B cell (primary cell): ENCODE results near the gene AGR2. TPM values are rescaled to one million over a fixed set of nuclear protein-coding genes. Genes with fewer than 3 reads are reported as not detected.

ENCODE experiments used
- ATAC-seq: fragments of 200-7000 bp; cut with Tn5 transposase; one replicate; pipeline ENCODE4 v1.10.0; 2021; ENCODE audit warnings: low read depth, mild to moderate bottlenecking, moderate number of reproducible peaks, moderate library complexity
- CTCF ChIA-PET: fragments of 350-600 bp; sonication (Branson Sonifier 250); formaldehyde crosslinking; loops from one replicate; lab custom pipeline; 2021; ENCODE audit warnings: antibody characterized with exemption, inconsistent platforms; lab: Charles Lee
- POLR2A ChIA-PET: fragments of 350-600 bp; sonication (Branson Sonifier 250); formaldehyde crosslinking; loops from one replicate; lab custom pipeline; 2021; ENCODE audit warnings: antibody characterized with exemption; lab: Charles Lee
- DNase-seq: peaks from one replicate; pipeline ENCODE4 v3.0.0; 2013
- H2AFZ ChIP-seq: 2 replicates; pipeline ENCODE4 v1.6.1; 2012; ENCODE audit warnings: mild to moderate bottlenecking, low read depth, low read length; ENCODE audit not compliant: insufficient read depth, poor library complexity, severe bottlenecking
- H3K27ac ChIP-seq, 2 donors: 1 replicate in 1 of 2; 2 replicates in 1 of 2; pipeline ENCODE4 v1.5.1; 2012 to 2013; ENCODE audit warnings: low read length in 2 of 2, mild to moderate bottlenecking in 2 of 2, moderate library complexity in 1 of 2
- H3K27me3 ChIP-seq, 4 experiments: fragments of 200-600 bp in 1 of 4; sonication (generic) in 1 of 4; replicated peaks in 1 of 4; 1 replicate in 2 of 4; 2 replicates in 2 of 4; pipeline versions ENCODE4 v1.6.1 to v1.7.0; 2013 to 2016; ENCODE audit warnings: low read length in 3 of 4, mild to moderate bottlenecking in 2 of 4, mixed read lengths in 1 of 4, moderate library complexity in 1 of 4; ENCODE audit not compliant: insufficient read depth in 4 of 4, control insufficient read depth in 3 of 4; ENCODE audit errors: control extremely low read depth in 1 of 4
- H3K36me3 ChIP-seq, 2 experiments: replicated peaks in 1 of 2; 1 replicate in 1 of 2; 2 replicates in 1 of 2; pipeline versions ENCODE4 v1.6.1 to v1.7.1; 2013; ENCODE audit warnings: low read length in 1 of 2; ENCODE audit not compliant: insufficient read depth in 2 of 2, control insufficient read depth in 1 of 2; ENCODE audit errors: control extremely low read depth in 1 of 2, extremely low read depth in 1 of 2
- H3K4me1 ChIP-seq, 2 donors: fragments of 200-600 bp in 1 of 2; sonication (generic) in 1 of 2; 1 replicate in 1 of 2; 2 replicates in 1 of 2; pipeline versions ENCODE4 v1.5.1 to v1.6.1; 2013 to 2017; ENCODE audit warnings: low read length in 2 of 2; ENCODE audit not compliant: control insufficient read depth in 2 of 2, insufficient read depth in 2 of 2
- H3K4me2 ChIP-seq: replicated peaks from 2 replicates; pipeline ENCODE3; 2012; ENCODE audit warnings: mild to moderate bottlenecking, low read depth, low read length; ENCODE audit not compliant: poor library complexity, severe bottlenecking
- H3K4me3 ChIP-seq, 5 experiments: fragments of 200-600 bp in 1 of 5; sonication (generic) in 1 of 5; 1 replicate in 3 of 5; 2 replicates in 2 of 5; pipeline versions ENCODE4 v1.5.1 to v1.7.0; 2011 to 2016; ENCODE audit warnings: low read length in 4 of 5, mild to moderate bottlenecking in 4 of 5, low read depth in 2 of 5, control low read depth in 1 of 5, moderate library complexity in 1 of 5; ENCODE audit not compliant: insufficient read depth in 1 of 5; ENCODE audit errors: control extremely low read depth in 1 of 5, extremely low read depth in 1 of 5
- H3K79me2 ChIP-seq: fragments of 200-600 bp; sonication (generic); one replicate; pipeline ENCODE4 v1.6.0; 2016; ENCODE audit warnings: low read length; ENCODE audit not compliant: control insufficient read depth, insufficient read depth
- H3K9ac ChIP-seq: fragments of 200-600 bp; sonication (generic); 2 replicates; pipeline ENCODE4 v1.6.1; 2017; ENCODE audit warnings: mild to moderate bottlenecking, low read length, moderate library complexity
- H3K9me3 ChIP-seq, 3 donors: one replicate each; pipeline versions ENCODE4 v1.6.1 to v1.7.1; 2013; ENCODE audit warnings: low read length in 2 of 3; ENCODE audit not compliant: control insufficient read depth in 2 of 3, insufficient read depth in 1 of 3; ENCODE audit errors: control extremely low read depth in 1 of 3
- H4K20me1 ChIP-seq: 2 replicates; pipeline ENCODE4 v1.6.0; 2012; ENCODE audit warnings: mild to moderate bottlenecking, low read length; ENCODE audit not compliant: insufficient read depth, control insufficient read depth, poor library complexity, severe bottlenecking
- H3K27ac Mint-ChIP-seq: one replicate; pipeline ENCODE4 v1.8.0; 2021; ENCODE audit warnings: mixed read lengths
- H3K27me3 Mint-ChIP-seq: one replicate; pipeline ENCODE4 v1.8.0; 2021; ENCODE audit warnings: mixed read lengths
- H3K4me1 Mint-ChIP-seq: one replicate; pipeline ENCODE4 v1.8.0; 2021; ENCODE audit warnings: mixed read lengths
- H3K4me3 Mint-ChIP-seq: one replicate; pipeline ENCODE4 v1.8.0; 2021; ENCODE audit warnings: mixed read lengths
- H3K9me3 Mint-ChIP-seq: one replicate; pipeline ENCODE4 v1.8.0; 2022; ENCODE audit warnings: mixed read lengths; ENCODE audit not compliant: insufficient read depth
- EZH2 ChIP-seq: IDR thresholded peaks from 2 replicates; pipeline ENCODE4 v1.6.1; 2012; ENCODE audit warnings: borderline replicate concordance, low read depth, mild to moderate bottlenecking, moderate library complexity, low read length; ENCODE audit not compliant: insufficient read depth, poor library complexity, severe bottlenecking
- WGBS: methylation state at CpG from one replicate; pipeline ENCODE4 v1.1.5; 2013; ENCODE audit warnings: missing lambda C conversion rate; ENCODE audit not compliant: insufficient coverage; 5-methylcytosine and 5-hydroxymethylcytosine counted together
- intact Hi-C: fragments of 100-400 bp; cut with micrococcal nuclease; formaldehyde crosslinking; loops from one replicate; pipeline ENCODE4 v1.10.0; 2022
- polyA plus RNA-seq: library from polyadenylated mRNA; depleted of rRNA; stranded (reverse); fragments of >200 nt; gene quantifications from 2 replicates; pipeline ENCODE4 v1.2.3, GENCODE V29; 2012
- total RNA-seq, 2 donors: library from RNA; stranded (reverse); fragments of 120-200 nt in 1 of 2; gene quantifications; 1 replicate in 1 of 2; 2 replicates in 1 of 2; pipeline versions ENCODE4 v1.2.3 to v1.2.4, GENCODE V29; 2013 to 2022
- TF ChIP-seq, protein P1 (sequence below): fragments of 200-600 bp; IDR thresholded peaks from one replicate; pipeline ENCODE4 v1.8.0; 2022; ENCODE audit warnings: antibody characterized with exemption, mild to moderate bottlenecking

Gene AGR2
- total and polyA plus RNA-seq, 2 donors (not counting 1 experiment from before 2014, with no cell fraction given) = not detected

DNA sequence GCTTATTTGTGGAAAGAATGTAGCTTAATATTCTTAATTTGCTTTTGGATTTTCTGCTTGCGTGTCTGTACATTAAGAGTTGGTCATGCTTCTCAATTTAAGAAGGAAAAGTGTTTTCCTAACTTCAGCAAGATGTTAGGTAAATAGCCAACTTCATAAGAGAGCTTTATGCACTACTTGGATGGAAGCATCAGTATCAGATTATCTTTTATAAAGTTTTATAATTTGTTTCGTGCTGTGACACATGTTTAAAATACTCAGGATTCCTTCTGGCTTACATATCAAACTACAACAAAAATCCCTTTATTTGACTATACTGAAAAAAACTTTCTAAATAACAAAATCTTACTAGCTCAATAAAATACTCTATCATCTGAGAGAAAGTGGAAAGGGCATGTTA, 34.8 kb upstream of the AGR2 start:
- ATAC-seq (no peak), DNase-seq (no peak)
- no peaks in the 10 kb centered on the region for H4K20me1 ChIP-seq
- WGBS = no CpG with 5 or more reads among the region's 2 CpGs
- no peak for TF ChIP-seq EZH2
- TF ChIP-seq, protein P1, sequence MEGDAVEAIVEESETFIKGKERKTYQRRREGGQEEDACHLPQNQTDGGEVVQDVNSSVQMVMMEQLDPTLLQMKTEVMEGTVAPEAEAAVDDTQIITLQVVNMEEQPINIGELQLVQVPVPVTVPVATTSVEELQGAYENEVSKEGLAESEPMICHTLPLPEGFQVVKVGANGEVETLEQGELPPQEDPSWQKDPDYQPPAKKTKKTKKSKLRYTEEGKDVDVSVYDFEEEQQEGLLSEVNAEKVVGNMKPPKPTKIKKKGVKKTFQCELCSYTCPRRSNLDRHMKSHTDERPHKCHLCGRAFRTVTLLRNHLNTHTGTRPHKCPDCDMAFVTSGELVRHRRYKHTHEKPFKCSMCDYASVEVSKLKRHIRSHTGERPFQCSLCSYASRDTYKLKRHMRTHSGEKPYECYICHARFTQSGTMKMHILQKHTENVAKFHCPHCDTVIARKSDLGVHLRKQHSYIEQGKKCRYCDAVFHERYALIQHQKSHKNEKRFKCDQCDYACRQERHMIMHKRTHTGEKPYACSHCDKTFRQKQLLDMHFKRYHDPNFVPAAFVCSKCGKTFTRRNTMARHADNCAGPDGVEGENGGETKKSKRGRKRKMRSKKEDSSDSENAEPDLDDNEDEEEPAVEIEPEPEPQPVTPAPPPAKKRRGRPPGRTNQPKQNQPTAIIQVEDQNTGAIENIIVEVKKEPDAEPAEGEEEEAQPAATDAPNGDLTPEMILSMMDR = no peak
- peaks cover 7 to 8% of the 10 kb centered on the region in 2 donors for H3K4me1 ChIP-seq
- no peak overlapping the region for H3K4me3 ChIP-seq
- H3K27me3 ChIP-seq = no peaks in the 10 kb centered on the region
- POLR2A ChIA-PET = no interaction called here
- Mint-ChIP-seq H3K9me3 (no peaks in the 10 kb centered on the region), H3K4me1 (peaks cover 14% of the 10 kb centered on the region), H3K27me3 (no peaks in the 10 kb centered on the region), H3K4me3 (no peak overlapping the region), H3K27ac (no peak overlapping the region)
- intact Hi-C loops = no loop called here
- H3K9ac ChIP-seq = no peak overlapping the region
- no peaks in the 10 kb centered on the region for H3K9me3 ChIP-seq
- H3K79me2 ChIP-seq = no peaks in the 10 kb centered on the region
- no peak overlapping the region for H2AFZ ChIP-seq
- H3K27ac ChIP-seq = no peak overlapping the region
- H3K36me3 ChIP-seq = no peaks in the 10 kb centered on the region
- no peak overlapping the region for H3K4me2 ChIP-seq
- CTCF ChIA-PET = no interaction called here

DNA sequence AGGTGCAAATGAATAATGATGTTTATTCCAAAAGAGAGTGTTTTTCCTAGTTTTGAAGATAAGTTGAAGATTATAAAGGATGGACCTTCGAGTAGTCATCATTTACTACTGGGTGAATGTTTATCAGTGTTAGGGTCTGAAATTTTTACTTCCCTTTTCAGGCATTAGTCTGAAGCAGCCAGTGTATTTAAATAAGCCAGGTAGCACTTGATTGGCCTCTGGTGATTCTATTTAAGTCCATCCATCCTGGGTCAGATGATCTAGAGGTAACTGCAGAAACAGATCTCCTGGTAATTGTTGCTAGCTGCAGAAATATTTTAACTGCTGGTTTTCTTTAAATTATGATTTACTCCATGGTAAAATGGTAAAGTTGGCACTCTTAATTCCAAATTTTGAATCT, 34.1 kb upstream of the AGR2 start:
- DNase-seq (peak; percentile 20), ATAC-seq (no peak)
- Mint-ChIP-seq H3K27ac (peak overlapping the region; percentile 21), H3K9me3 (no peaks in the 10 kb centered on the region), H3K4me3 (peak overlapping the region; percentile 27), H3K4me1 (peaks cover 14% of the 10 kb centered on the region), H3K27me3 (no peaks in the 10 kb centered on the region)
- WGBS = no CpG with 5 or more reads among the region's 1 CpG
- H3K27ac ChIP-seq = no peak overlapping the region
- no peaks in the 10 kb centered on the region for H4K20me1 ChIP-seq
- peak overlapping the region; percentile 2 for H2AFZ ChIP-seq
- no peaks in the 10 kb centered on the region for H3K79me2 ChIP-seq
- POLR2A ChIA-PET = interaction anchor here (0.6 kb wide), 1 partner anchor 88 kb away, joined by 3 read pairs; no protein-coding TSS in a partner anchor
- H3K36me3 ChIP-seq = no peaks in the 10 kb centered on the region
- H3K9me3 ChIP-seq = no peaks in the 10 kb centered on the region
- H3K4me3 ChIP-seq = no peak overlapping the region
- TF ChIP-seq, protein P1 = no peak
- TF ChIP-seq EZH2 = no peak
- H3K4me1 ChIP-seq = peaks cover 7 to 8% of the 10 kb centered on the region in 2 donors
- intact Hi-C loops = no loop called here
- H3K9ac ChIP-seq = no peak overlapping the region
- no peak overlapping the region for H3K4me2 ChIP-seq
- CTCF ChIA-PET = interaction anchor here (1.0 kb wide), 1 partner anchor 274 kb away, joined by 3 read pairs; no protein-coding TSS in a partner anchor
- no peaks in the 10 kb centered on the region for H3K27me3 ChIP-seq
